Esophagus squamous epithelium (tissue), 5 donors: Measurements from ENCODE around the gene EHD2. TPM values are rescaled to one million over a fixed set of nuclear protein-coding genes. Genes with fewer than 3 reads are reported as not detected.

ENCODE experiments used
- DNase-seq: peaks from one replicate; lab custom pipeline; 2025; lab: John Stamatoyannopoulos, UW
- H3K27ac ChIP-seq, 4 donors: fragments of 200-600 bp; sonication (generic); one replicate each; pipeline ENCODE4 v1.5.1; 2016 to 2019; ENCODE audit warnings: mild to moderate bottlenecking in 1 of 4
- H3K27me3 ChIP-seq, 4 donors: fragments of 200-600 bp; sonication (generic); 1 replicate in 3 of 4; 2 replicates in 1 of 4; pipeline versions ENCODE4 v1.5.1 to v1.6.0; 2017 to 2021; ENCODE audit warnings: antibody characterized with exemption in 1 of 4
- H3K36me3 ChIP-seq, 3 donors: fragments of 200-600 bp; sonication (generic); one replicate each; pipeline ENCODE4 v1.5.1; 2016 to 2019
- H3K4me1 ChIP-seq, 3 donors: fragments of 200-600 bp; sonication (generic); one replicate each; pipeline ENCODE4 v1.5.1; 2017 to 2019
- H3K4me3 ChIP-seq, 4 donors: fragments of 200-600 bp; sonication (generic); 1 replicate in 3 of 4; 2 replicates in 1 of 4; pipeline ENCODE4 v1.5.1; 2016 to 2019; ENCODE audit warnings: mild to moderate bottlenecking in 2 of 4, moderate library complexity in 1 of 4
- H3K9me3 ChIP-seq, 3 donors: fragments of 200-600 bp; sonication (generic); one replicate each; pipeline ENCODE4 v1.5.1; 2016 to 2019
- POLR2A ChIP-seq, 4 donors: fragments of 450-650 bp; IDR thresholded peaks; one replicate each; pipeline ENCODE4 v1.6.1; 2017; ENCODE audit warnings: antibody characterized with exemption in 4 of 4, mild to moderate bottlenecking in 4 of 4, moderate library complexity in 3 of 4
- WGBS, 2 donors: methylation state at CpG; one replicate each; pipeline ENCODE4 v1.1.5; 2018; 5-methylcytosine and 5-hydroxymethylcytosine counted together
- intact Hi-C: fragments of 100-400 bp; cut with DNase I; formaldehyde crosslinking; loops from one replicate; pipeline ENCODE4 v1.15.0; 2022
- total RNA-seq, 4 donors: library from RNA; depleted of rRNA; stranded (reverse); fragments of >200 nt; gene quantifications; one replicate each; pipeline ENCODE4 v1.1.0, GENCODE V29; 2016
- TF ChIP-seq, protein P1 (sequence below), 6 experiments: fragments of 450-650 bp in 4 of 6; fragments of 200-600 bp in 2 of 6; sonication (generic) in 2 of 6; IDR thresholded peaks; one replicate each; pipeline ENCODE4 v1.5.1; 2016 to 2019; ENCODE audit warnings: antibody characterized with exemption in 6 of 6, mild to moderate bottlenecking in 4 of 6, moderate library complexity in 4 of 6
- donor health status: DM: yes; HTN: yes; CAD: no.

The EHD2 gene
- total RNA-seq, 4 donors from 2014 or later = 34.8 to 50.7 (median 39.2) TPM

DNA sequence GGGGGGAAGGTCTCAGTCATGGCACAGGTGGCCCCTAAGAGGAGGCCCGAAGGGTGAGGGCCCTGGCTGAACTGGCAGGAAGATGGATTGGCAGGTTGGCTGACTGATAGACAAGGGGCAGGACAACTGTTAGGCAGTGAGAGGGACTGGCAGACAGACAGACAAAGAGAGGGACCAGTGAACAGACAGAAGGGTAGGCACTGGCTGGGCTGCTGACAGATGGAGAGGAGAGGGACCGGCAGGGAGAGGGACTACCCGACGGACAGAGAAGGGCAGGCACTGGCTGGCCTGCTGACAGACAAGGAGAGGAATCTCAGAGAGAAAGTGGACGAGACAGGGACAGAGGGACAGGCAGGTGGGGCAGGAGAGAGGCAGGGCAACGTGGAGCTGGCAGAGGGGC, 31.8 kb upstream of the EHD2 start:
- intact Hi-C loops = no loop called here
- H3K36me3 ChIP-seq = peaks cover 16 to 97% (median 20%) of the 10 kb centered on the region in 3 donors
- 80 to 92% methylated on average over 4 to 6 of the region's 6 CpGs for WGBS, 2 donors

DNA sequence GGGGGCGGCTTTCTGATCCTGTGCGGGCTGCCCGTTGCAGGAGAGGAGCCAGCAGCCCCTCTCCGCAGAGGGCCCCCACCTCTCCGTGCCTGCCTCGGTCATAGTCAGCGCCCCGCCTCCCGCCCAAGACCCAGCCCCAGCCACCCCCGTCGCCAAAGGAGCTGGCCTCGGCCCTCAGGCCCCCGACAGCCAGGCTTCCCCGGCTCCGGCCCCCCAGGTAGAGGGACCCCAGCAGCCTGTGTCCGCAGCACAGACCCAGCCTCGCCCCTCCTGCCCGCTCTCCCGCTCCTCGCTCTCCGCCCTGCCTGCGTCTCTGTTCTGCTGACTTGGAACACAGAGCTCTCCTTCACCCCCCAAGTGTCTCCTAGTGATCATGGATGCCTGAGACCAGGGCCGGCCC, 31.3 kb upstream of the EHD2 start:
- intact Hi-C loops = no loop called here
- DNase-seq = no peak
- no peak overlapping the region for H3K4me3 ChIP-seq
- TF ChIP-seq POLR2A (IDR thresholded peaks at IDR 0.05) = no peak
- TF ChIP-seq, protein P1, sequence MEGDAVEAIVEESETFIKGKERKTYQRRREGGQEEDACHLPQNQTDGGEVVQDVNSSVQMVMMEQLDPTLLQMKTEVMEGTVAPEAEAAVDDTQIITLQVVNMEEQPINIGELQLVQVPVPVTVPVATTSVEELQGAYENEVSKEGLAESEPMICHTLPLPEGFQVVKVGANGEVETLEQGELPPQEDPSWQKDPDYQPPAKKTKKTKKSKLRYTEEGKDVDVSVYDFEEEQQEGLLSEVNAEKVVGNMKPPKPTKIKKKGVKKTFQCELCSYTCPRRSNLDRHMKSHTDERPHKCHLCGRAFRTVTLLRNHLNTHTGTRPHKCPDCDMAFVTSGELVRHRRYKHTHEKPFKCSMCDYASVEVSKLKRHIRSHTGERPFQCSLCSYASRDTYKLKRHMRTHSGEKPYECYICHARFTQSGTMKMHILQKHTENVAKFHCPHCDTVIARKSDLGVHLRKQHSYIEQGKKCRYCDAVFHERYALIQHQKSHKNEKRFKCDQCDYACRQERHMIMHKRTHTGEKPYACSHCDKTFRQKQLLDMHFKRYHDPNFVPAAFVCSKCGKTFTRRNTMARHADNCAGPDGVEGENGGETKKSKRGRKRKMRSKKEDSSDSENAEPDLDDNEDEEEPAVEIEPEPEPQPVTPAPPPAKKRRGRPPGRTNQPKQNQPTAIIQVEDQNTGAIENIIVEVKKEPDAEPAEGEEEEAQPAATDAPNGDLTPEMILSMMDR (IDR thresholded peaks at IDR 0.05) = no peak
- no peaks in the 10 kb centered on the region for H3K27me3 ChIP-seq
- peaks cover 16 to 97% (median 20%) of the 10 kb centered on the region in 3 donors for H3K36me3 ChIP-seq
- H3K4me1 ChIP-seq = no peaks in the 10 kb centered on the region
- H3K27ac ChIP-seq = no peak overlapping the region
- 97 to 98% methylated on average over 6 of the region's 23 CpGs for WGBS, 2 donors
- no peaks in the 10 kb centered on the region for H3K9me3 ChIP-seq

More for the DNA sequence above, 31.8 kb upstream of the EHD2 start:
- Histone ChIP-seq H3K9me3 (no peaks in the 10 kb centered on the region), H3K27me3 (no peaks in the 10 kb centered on the region), H3K27ac (no peak overlapping the region), H3K4me1 (no peaks in the 10 kb centered on the region), H3K4me3 (no peak overlapping the region)
- TF ChIP-seq POLR2A (IDR thresholded peaks at IDR 0.05) = no peak
- TF ChIP-seq, protein P1 (IDR thresholded peaks at IDR 0.05) = no peak
- no peak for DNase-seq

DNA sequence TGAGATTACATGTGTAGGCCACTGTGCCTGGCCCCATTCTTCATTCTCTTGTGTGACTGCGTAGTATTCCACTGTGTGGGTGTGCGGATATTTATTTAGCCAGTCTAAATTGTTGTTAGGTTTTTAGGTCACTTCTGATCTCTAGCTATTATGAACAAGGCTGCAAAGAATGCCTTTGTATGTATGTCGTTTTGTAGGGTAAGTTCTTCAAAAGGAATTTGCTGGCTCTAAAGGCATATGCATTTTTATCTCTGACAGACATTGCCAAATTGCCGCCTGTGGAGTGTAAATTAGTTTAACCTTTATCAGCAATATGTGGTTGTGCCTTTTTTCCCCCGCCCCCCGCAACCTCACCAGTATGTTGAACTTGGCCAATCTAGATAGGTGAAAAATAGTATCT, 30.3 kb upstream of the EHD2 start:
- H3K27ac ChIP-seq = no peak overlapping the region
- H3K4me1 ChIP-seq = no peaks in the 10 kb centered on the region
- no peak overlapping the region for H3K4me3 ChIP-seq
- WGBS, 2 donors = 75 to 86% methylated on average over 6 of the region's 6 CpGs
- intact Hi-C loops = no loop called here
- no peak for DNase-seq
- no peaks in the 10 kb centered on the region for H3K27me3 ChIP-seq
- no peak for TF ChIP-seq POLR2A (IDR thresholded peaks at IDR 0.05)
- TF ChIP-seq, protein P1 (IDR thresholded peaks at IDR 0.05) = no peak
- H3K9me3 ChIP-seq = no peaks in the 10 kb centered on the region
- peaks cover 16 to 91% (median 20%) of the 10 kb centered on the region in 3 donors for H3K36me3 ChIP-seq

DNA sequence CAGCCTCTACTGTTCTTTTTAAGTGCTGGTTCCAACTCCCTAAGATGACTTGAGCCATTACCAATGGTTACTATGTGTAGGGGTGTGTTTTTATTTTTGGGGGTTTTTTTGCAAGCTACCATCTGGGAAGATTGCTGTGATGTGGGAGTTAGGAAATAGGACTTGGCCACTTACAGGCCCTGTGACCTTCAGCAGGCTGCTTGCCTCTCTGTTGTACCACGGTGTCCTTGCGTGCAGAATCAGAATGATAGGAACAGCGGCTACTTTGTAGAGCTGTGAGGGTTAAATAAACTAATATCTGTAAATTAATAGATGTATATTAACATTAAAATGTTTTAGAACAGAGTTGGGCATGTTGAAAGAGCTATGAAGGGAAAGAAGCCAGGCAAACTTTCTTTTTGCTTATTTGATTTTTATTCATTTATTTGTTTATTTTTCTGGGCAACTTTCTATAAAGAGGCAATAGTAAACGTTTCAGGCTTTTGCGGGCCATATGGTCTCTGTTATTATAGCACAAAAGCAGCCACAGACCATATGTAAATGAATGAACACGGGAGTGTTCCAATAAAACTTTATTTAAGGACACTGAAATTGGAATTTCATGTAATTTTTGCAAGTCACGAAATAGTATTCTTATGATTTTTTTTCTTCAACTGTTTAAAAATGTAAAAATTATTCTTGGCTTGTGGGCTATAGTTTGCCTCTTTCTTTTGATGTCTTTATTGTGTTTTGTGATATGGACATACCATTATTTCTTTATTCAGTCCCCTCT, 26.4 kb upstream of the EHD2 start:
- Histone ChIP-seq H3K27ac (no peak overlapping the region), H3K36me3 (peaks cover 0 to 87% (median 0%) of the 10 kb centered on the region in 3 donors), H3K4me3 (no peak overlapping the region), H3K27me3 (no peaks in the 10 kb centered on the region), H3K4me1 (no peaks in the 10 kb centered on the region), H3K9me3 (no peaks in the 10 kb centered on the region)
- TF ChIP-seq POLR2A (IDR thresholded peaks at IDR 0.05) = no peak
- TF ChIP-seq, protein P1 (IDR thresholded peaks at IDR 0.05) = no peak
- intact Hi-C loops = no loop called here
- DNase-seq = no peak
- 82 to 87% methylated on average over 7 of the region's 7 CpGs for WGBS, 2 donors

DNA sequence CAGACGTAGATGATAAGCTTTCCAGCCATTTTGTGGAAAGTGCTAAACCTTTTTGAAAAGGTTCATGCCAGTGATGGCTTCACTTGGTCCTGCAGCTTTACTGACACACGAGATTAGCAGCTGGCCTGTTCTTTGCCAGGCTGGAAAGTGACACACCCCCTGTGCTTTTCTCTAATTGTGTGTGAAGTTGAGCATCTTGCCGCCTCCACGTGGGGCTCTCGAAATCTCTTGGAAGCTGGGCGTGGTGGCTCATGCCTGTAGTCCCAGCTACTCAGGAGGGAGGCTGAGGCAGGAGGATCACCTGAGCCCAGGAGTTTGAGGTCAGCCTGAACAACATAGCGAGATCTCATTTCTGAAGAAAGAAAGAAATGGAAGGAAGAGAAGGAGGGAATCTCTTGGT, 25.3 kb upstream of the EHD2 start:
- WGBS, 2 donors = 65 to 75% methylated on average over 3 to 5 of the region's 7 CpGs
- intact Hi-C loops = no loop called here

More for the DNA sequence above, 25.3 kb upstream of the EHD2 start:
- Histone ChIP-seq H3K9me3 (no peaks in the 10 kb centered on the region), H3K27me3 (no peaks in the 10 kb centered on the region), H3K4me3 (no peak overlapping the region), H3K27ac (no peak overlapping the region), H3K4me1 (no peaks in the 10 kb centered on the region), H3K36me3 (peaks cover 0 to 87% (median 0%) of the 10 kb centered on the region in 3 donors)
- no peak for DNase-seq
- no peak for TF ChIP-seq POLR2A (IDR thresholded peaks at IDR 0.05)
- TF ChIP-seq, protein P1 (IDR thresholded peaks at IDR 0.05) = no peak
